Activated CD8-positive, alpha-beta T cell treated with anti-CD3 and anti-CD28 coated beads for 36 hours (primary cell): ENCODE results near the gene CELSR1. TPM values are rescaled to one million over a fixed set of nuclear protein-coding genes. Genes with fewer than 3 reads are reported as not detected.
"Not testable (repeated sequence)": the region's sequence is repeated elsewhere in the genome, so short reads cannot be mapped to it uniquely, and the experiment has no call there.

Experiments
- ATAC-seq: fragments of 200-7000 bp; cut with Tn5 transposase; one replicate; pipeline ENCODE4 v1.10.0; 2021; ENCODE audit warnings: mild to moderate bottlenecking, moderate library complexity
- CTCF ChIA-PET: fragments of 350-600 bp; sonication (Branson Sonifier 250); formaldehyde crosslinking; loops from one replicate; lab custom pipeline; 2021; ENCODE audit warnings: antibody characterized with exemption; lab: Charles Lee
- POLR2A ChIA-PET: fragments of 350-600 bp; sonication (Branson Sonifier 250); formaldehyde crosslinking; loops from one replicate; lab custom pipeline; 2021; ENCODE audit warnings: antibody characterized with exemption; lab: Charles Lee
- DNase-seq: peaks from one replicate; pipeline ENCODE4 v3.0.0-alpha.2; 2020
- H3K27ac Mint-ChIP-seq: one replicate; pipeline ENCODE4 v1.8.0; 2021; ENCODE audit warnings: mild to moderate bottlenecking, mixed read lengths
- H3K27me3 Mint-ChIP-seq: one replicate; pipeline ENCODE4 v1.8.0; 2021; ENCODE audit warnings: mixed read lengths
- H3K36me3 Mint-ChIP-seq: one replicate; pipeline ENCODE4 v1.8.0; 2021; ENCODE audit warnings: low read depth, mixed read lengths
- H3K4me1 Mint-ChIP-seq: one replicate; pipeline ENCODE4 v1.8.0; 2021; ENCODE audit warnings: low read depth, mixed read lengths
- H3K4me3 Mint-ChIP-seq: one replicate; pipeline ENCODE4 v1.8.0; 2021; ENCODE audit warnings: mild to moderate bottlenecking, moderate library complexity, mixed read lengths
- H3K9me3 Mint-ChIP-seq: one replicate; pipeline ENCODE4 v1.8.0; 2021; ENCODE audit warnings: mixed read lengths
- CTCF ChIP-seq: fragments of 200-600 bp; IDR thresholded peaks from one replicate; pipeline ENCODE4 v1.8.0; 2022; ENCODE audit warnings: antibody characterized with exemption, mild to moderate bottlenecking
- intact Hi-C: fragments of 100-400 bp; cut with micrococcal nuclease; formaldehyde crosslinking; loops from one replicate; pipeline ENCODE4 v1.10.0; 2022
- total RNA-seq, 2 experiments: library from RNA; stranded (reverse); gene quantifications; one replicate each; pipeline ENCODE4 v1.2.3, GENCODE V29; 2021

The CELSR1 gene
- total RNA-seq, 2 experiments from 2014 or later = 0.25 to 0.36 TPM

- ATAC-seq = no peak
- peaks cover 6% of the 10 kb centered on the region for H3K9me3 Mint-ChIP-seq
- H3K4me3 Mint-ChIP-seq = no peak overlapping the region
- peaks cover 5% of the 10 kb centered on the region for H3K4me1 Mint-ChIP-seq
- DNase-seq = no peak
- no peak for TF ChIP-seq CTCF
- ChIA-PET CTCF (no interaction called here), POLR2A (no interaction called here)
- H3K36me3 Mint-ChIP-seq = no peaks in the 10 kb centered on the region
- no peak overlapping the region for H3K27ac Mint-ChIP-seq
- intact Hi-C loops = no loop called here
- H3K27me3 Mint-ChIP-seq = peaks cover 4% of the 10 kb centered on the region
Measured at GRCh38 chr22:46472722-46473016, 64.8 kb downstream of the CELSR1 start.

GRCh38 chr22:46471901-46472721 lies 65.3 kb downstream of the CELSR1 start:
- ChIA-PET CTCF (interaction anchor here (1.4 kb wide), 1 partner anchor 10 kb away, joined by 3 read pairs; no protein-coding TSS in a partner anchor), POLR2A (no interaction called here)
- intact Hi-C loops = no loop called here
- peaks cover 4% of the 10 kb centered on the region for H3K27me3 Mint-ChIP-seq
- ATAC-seq = no peak
- TF ChIP-seq CTCF = no peak
- no peaks in the 10 kb centered on the region for H3K36me3 Mint-ChIP-seq
- H3K27ac Mint-ChIP-seq = no peak overlapping the region
- H3K4me3 Mint-ChIP-seq = no peak overlapping the region
- peaks cover 6% of the 10 kb centered on the region for H3K9me3 Mint-ChIP-seq
- H3K4me1 Mint-ChIP-seq = peaks cover 5% of the 10 kb centered on the region
- DNase-seq = no peak

GRCh38 chr22:46471330-46471729 lies 66.1 kb downstream of the CELSR1 start:
- POLR2A ChIA-PET, H3K27ac Mint-ChIP-seq, ATAC-seq, DNase-seq, H3K27me3 Mint-ChIP-seq, H3K4me1 Mint-ChIP-seq, H3K9me3 Mint-ChIP-seq, H3K4me3 Mint-ChIP-seq, H3K36me3 Mint-ChIP-seq, intact Hi-C loops: not testable (repeated sequence)
- CTCF ChIA-PET = interaction anchor here (1.4 kb wide), 1 partner anchor 11 kb away, joined by 3 read pairs; no protein-coding TSS in a partner anchor

GRCh38 chr22:46469711-46470110 lies 67.7 kb downstream of the CELSR1 start:
- Mint-ChIP-seq H3K27me3 (no peaks in the 10 kb centered on the region), H3K4me3 (no peak overlapping the region), H3K36me3 (no peaks in the 10 kb centered on the region), H3K4me1 (no peaks in the 10 kb centered on the region), H3K27ac (no peak overlapping the region), H3K9me3 (no peaks in the 10 kb centered on the region)
- DNase-seq = no peak
- intact Hi-C loops = no loop called here
- no peak for ATAC-seq
- POLR2A ChIA-PET = no interaction called here
- CTCF ChIA-PET = no interaction called here
- TF ChIP-seq CTCF = no peak

- Mint-ChIP-seq H3K9me3 (no peaks in the 10 kb centered on the region), H3K4me3 (no peak overlapping the region), H3K4me1 (no peaks in the 10 kb centered on the region), H3K27ac (no peak overlapping the region), H3K36me3 (no peaks in the 10 kb centered on the region), H3K27me3 (no peaks in the 10 kb centered on the region)
- intact Hi-C loops = no loop called here
- DNase-seq (no peak), ATAC-seq (no peak)
- POLR2A ChIA-PET = no interaction called here
- no peak for TF ChIP-seq CTCF
- CTCF ChIA-PET = no interaction called here
Measured at GRCh38 chr22:46467006-46467405, 70.4 kb downstream of the CELSR1 start.
